ENCODE results near the gene FYB1.

FYB1 gene

GRCh38 chr5:39178861-39179260, 40.5 kb downstream of the FYB1 start:
- Histone ChIP-seq H3K27ac (no peak overlapping the region), H3K9ac (ENCODE audit: insufficient read length) (no peak overlapping the region), H3K9me3 (ENCODE audit: low read depth, low read length) (no peaks in the 10 kb centered on the region), H3K4me3 (no peak overlapping the region), H3K36me3 (ENCODE audit: insufficient read depth, low read length) (no peaks in the 10 kb centered on the region)
- no peak for DNase-seq (ENCODE audit: low read depth, low spot score)
- TF ChIP-seq POLR2AphosphoS5 (IDR thresholded peaks at IDR 0.05; ENCODE audit: borderline replicate concordance, low read depth, low read length): no peak
- no peak for TF ChIP-seq EZH2 (IDR thresholded peaks at IDR 0.05)
- no peak for TF ChIP-seq FOXP2 (optimal IDR thresholded peaks at IDR 0.05; ENCODE audit: control extremely low read depth, extremely low read length, insufficient read depth)

DNA sequence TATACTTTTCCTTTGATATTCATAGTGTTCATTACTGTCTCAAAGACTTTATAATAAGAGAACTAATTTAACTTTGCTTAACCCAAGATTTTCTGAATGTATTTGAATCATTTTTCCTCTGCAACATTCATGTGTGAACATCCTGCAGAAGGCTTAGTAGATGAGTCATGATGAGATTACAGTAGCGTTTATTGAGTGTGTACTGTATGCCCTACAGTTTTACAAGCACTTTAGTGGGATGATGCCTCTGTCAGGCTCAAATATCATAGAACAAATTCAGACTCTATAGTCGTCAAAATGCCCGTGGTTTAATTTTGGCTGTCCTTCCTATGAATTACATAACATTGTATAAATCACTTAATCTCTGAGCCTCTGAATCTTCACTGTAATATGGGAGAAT, 41.2 kb downstream of the FYB1 start:
- Histone ChIP-seq H3K36me3 (ENCODE audit: insufficient read depth, low read length) (no peaks in the 10 kb centered on the region), H3K9me3 (ENCODE audit: low read depth, low read length) (peaks cover 3% of the 10 kb centered on the region; the same call in 1 of the 2 replicates), H3K27ac (no peak overlapping the region), H3K4me3 (no peak overlapping the region), H3K9ac (ENCODE audit: insufficient read length) (no peak overlapping the region)
- TF ChIP-seq POLR2AphosphoS5 (IDR thresholded peaks at IDR 0.05; ENCODE audit: borderline replicate concordance, low read depth, low read length) (no peak), FOXP2 (optimal IDR thresholded peaks at IDR 0.05; ENCODE audit: control extremely low read depth, extremely low read length, insufficient read depth) (no peak), EZH2 (IDR thresholded peaks at IDR 0.05) (no peak)
- no peak for DNase-seq (ENCODE audit: low read depth, low spot score)

DNA sequence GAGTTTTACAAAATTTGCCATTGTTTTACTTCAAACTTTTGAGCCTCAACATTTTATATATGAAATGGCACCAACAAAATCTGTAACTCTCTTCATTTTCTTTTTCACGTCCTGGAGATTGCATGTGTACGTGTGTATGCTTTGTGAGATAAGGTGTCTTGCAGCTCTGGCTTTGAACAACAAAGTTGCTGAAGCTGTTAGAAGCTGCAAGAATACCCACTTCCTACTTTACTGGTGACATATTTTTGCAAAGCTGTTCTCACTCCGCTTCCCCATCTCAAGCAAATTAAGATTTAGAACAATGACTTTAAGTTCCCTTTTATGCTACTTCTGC, 41.8 kb downstream of the FYB1 start:
- no peak overlapping the region for H3K9ac ChIP-seq (ENCODE audit: insufficient read length)
- no peak for DNase-seq (ENCODE audit: low read depth, low spot score)

GRCh38 chr5:39176759-39177630, 42.4 kb downstream of the FYB1 start:
- Histone ChIP-seq H3K9me3 (ENCODE audit: low read depth, low read length) (peaks cover 3% of the 10 kb centered on the region; the same call in 1 of the 2 replicates), H3K36me3 (ENCODE audit: insufficient read depth, low read length) (no peaks in the 10 kb centered on the region), H3K4me3 (no peak overlapping the region), H3K9ac (ENCODE audit: insufficient read length) (no peak overlapping the region), H3K27ac (no peak overlapping the region)
- no peak for DNase-seq (ENCODE audit: low read depth, low spot score)
- TF ChIP-seq POLR2AphosphoS5 (IDR thresholded peaks at IDR 0.05; ENCODE audit: borderline replicate concordance, low read depth, low read length) (no peak), EZH2 (IDR thresholded peaks at IDR 0.05) (no peak), FOXP2 (optimal IDR thresholded peaks at IDR 0.05; ENCODE audit: control extremely low read depth, extremely low read length, insufficient read depth) (no peak)

More for the DNA sequence above, 41.8 kb downstream of the FYB1 start:
- Histone ChIP-seq H3K4me3 (no peak overlapping the region), H3K9me3 (ENCODE audit: low read depth, low read length) (peaks cover 3% of the 10 kb centered on the region; the same call in 1 of the 2 replicates), H3K27ac (no peak overlapping the region), H3K36me3 (ENCODE audit: insufficient read depth, low read length) (no peaks in the 10 kb centered on the region)
- TF ChIP-seq POLR2AphosphoS5 (IDR thresholded peaks at IDR 0.05; ENCODE audit: borderline replicate concordance, low read depth, low read length) (no peak), EZH2 (IDR thresholded peaks at IDR 0.05) (no peak), FOXP2 (optimal IDR thresholded peaks at IDR 0.05; ENCODE audit: control extremely low read depth, extremely low read length, insufficient read depth) (no peak)

DNA sequence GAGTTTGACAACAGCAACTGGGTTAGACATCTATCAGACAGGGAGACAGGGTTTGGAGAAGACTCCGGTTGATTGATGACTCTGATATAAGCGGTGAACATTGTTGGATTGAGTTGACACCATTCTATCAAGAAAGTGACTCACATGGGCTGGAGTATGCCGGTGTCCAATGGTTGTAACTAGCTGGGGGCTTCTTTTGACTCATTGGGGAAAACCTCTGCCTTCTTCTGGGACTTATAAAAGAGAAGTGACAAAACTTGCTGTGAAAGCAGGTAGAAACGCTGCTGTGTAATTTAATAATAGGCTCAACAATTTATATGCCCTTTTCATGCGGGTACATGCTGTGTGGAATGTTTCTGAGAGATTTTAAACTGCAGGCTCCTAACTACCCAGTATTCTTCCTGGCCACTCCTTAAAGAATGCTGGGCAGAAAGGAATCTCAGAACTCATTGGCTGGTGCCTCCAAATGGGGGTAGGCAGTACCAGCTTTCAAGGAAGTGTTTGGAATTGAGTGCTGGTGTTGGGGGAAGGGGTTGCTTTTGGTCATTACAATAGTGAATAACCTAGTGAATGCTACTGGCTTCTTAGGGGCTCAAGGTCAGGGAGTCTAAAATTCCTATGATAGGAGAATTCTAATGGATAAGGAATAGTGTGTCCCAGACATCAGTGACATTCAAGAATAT, 43.9 kb downstream of the FYB1 start:
- TF ChIP-seq EZH2 (IDR thresholded peaks at IDR 0.05): no peak
- Histone ChIP-seq H3K27ac (no peak overlapping the region), H3K9ac (ENCODE audit: insufficient read length) (no peak overlapping the region), H3K36me3 (ENCODE audit: insufficient read depth, low read length) (no peaks in the 10 kb centered on the region), H3K9me3 (ENCODE audit: low read depth, low read length) (peaks cover 3% of the 10 kb centered on the region; the same call in 1 of the 2 replicates), H3K4me3 (no peak overlapping the region)
- no peak for DNase-seq (ENCODE audit: low read depth, low spot score)

DNA sequence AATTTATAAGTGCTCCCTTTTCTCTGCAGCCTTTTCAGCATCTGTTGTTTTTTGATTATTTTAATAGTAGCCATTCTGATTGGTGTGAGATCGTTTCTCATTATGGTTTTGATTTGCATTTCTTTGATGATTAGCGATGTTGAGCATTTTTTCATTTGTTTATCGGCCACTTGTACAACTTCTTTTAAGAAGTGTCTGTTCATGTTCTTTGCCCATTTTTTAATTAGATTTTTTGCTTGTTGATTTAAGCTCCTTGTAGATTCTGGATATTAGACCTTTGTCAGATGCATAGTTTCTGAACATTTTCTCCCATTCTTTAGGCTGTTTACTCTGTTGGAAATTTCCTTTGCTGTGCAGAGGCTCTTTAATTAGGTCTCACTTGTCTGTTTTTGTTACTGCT, 46.3 kb downstream of the FYB1 start:
- Histone ChIP-seq H3K9me3 (ENCODE audit: low read depth, low read length) (peaks cover 3% of the 10 kb centered on the region; the same call in 1 of the 2 replicates), H3K36me3 (ENCODE audit: insufficient read depth, low read length) (no peaks in the 10 kb centered on the region), H3K9ac (ENCODE audit: insufficient read length) (no peak overlapping the region), H3K4me3 (no peak overlapping the region), H3K27ac (no peak overlapping the region)
- TF ChIP-seq EZH2 (IDR thresholded peaks at IDR 0.05): no peak
- TF ChIP-seq FOXP2 (optimal IDR thresholded peaks at IDR 0.05; ENCODE audit: control extremely low read depth, extremely low read length, insufficient read depth): no peak
- no peak for TF ChIP-seq POLR2AphosphoS5 (IDR thresholded peaks at IDR 0.05; ENCODE audit: borderline replicate concordance, low read depth, low read length)
- no peak for DNase-seq (ENCODE audit: low read depth, low spot score)

- no peak for DNase-seq (ENCODE audit: low read depth, low spot score)
- no peaks in the 10 kb centered on the region for H3K36me3 ChIP-seq (ENCODE audit: insufficient read depth, low read length)
- TF ChIP-seq FOXP2 (optimal IDR thresholded peaks at IDR 0.05; ENCODE audit: control extremely low read depth, extremely low read length, insufficient read depth) (no peak), EZH2 (IDR thresholded peaks at IDR 0.05) (no peak), POLR2AphosphoS5 (IDR thresholded peaks at IDR 0.05; ENCODE audit: borderline replicate concordance, low read depth, low read length) (no peak)
- H3K9me3 ChIP-seq (ENCODE audit: low read depth, low read length): peaks cover 3% of the 10 kb centered on the region; the same call in 1 of the 2 replicates
- no peak overlapping the region for H3K9ac ChIP-seq (ENCODE audit: insufficient read length)
- no peak overlapping the region for H3K27ac ChIP-seq
- H3K4me3 ChIP-seq: no peak overlapping the region
Observed at GRCh38 chr5:39172593-39172992, 46.8 kb downstream of the FYB1 start.

GRCh38 chr5:39171647-39172046, 47.7 kb downstream of the FYB1 start:
- H3K27ac ChIP-seq: no peak overlapping the region
- peaks cover 3% of the 10 kb centered on the region; the same call in 1 of the 2 replicates for H3K9me3 ChIP-seq (ENCODE audit: low read depth, low read length)
- DNase-seq (ENCODE audit: low read depth, low spot score): no peak
- TF ChIP-seq POLR2AphosphoS5 (IDR thresholded peaks at IDR 0.05; ENCODE audit: borderline replicate concordance, low read depth, low read length) (no peak), EZH2 (IDR thresholded peaks at IDR 0.05) (no peak), FOXP2 (optimal IDR thresholded peaks at IDR 0.05; ENCODE audit: control extremely low read depth, extremely low read length, insufficient read depth) (no peak)
- H3K36me3 ChIP-seq (ENCODE audit: insufficient read depth, low read length): no peaks in the 10 kb centered on the region
- H3K9ac ChIP-seq (ENCODE audit: insufficient read length): no peak overlapping the region
- no peak overlapping the region for H3K4me3 ChIP-seq
